GM20000 (cell line): ENCODE data around the gene CMA1.
"Not testable (repeated sequence)": the region's sequence is repeated elsewhere in the genome, so short reads cannot be mapped to it uniquely, and the experiment has no call there.

Experiments
- DNase-seq: peaks from one replicate; pipeline ENCODE4 v3.0.0; 2012; ENCODE audit warnings: low spot score
- TF ChIP-seq, protein P1 (sequence below): IDR thresholded peaks from 2 replicates; pipeline ENCODE4 v1.5.1; 2012; ENCODE audit warnings: mild to moderate bottlenecking, control low read depth; ENCODE audit errors: extremely low read depth, missing control alignments

CMA1 gene, protein sequence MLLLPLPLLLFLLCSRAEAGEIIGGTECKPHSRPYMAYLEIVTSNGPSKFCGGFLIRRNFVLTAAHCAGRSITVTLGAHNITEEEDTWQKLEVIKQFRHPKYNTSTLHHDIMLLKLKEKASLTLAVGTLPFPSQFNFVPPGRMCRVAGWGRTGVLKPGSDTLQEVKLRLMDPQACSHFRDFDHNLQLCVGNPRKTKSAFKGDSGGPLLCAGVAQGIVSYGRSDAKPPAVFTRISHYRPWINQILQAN

DNA sequence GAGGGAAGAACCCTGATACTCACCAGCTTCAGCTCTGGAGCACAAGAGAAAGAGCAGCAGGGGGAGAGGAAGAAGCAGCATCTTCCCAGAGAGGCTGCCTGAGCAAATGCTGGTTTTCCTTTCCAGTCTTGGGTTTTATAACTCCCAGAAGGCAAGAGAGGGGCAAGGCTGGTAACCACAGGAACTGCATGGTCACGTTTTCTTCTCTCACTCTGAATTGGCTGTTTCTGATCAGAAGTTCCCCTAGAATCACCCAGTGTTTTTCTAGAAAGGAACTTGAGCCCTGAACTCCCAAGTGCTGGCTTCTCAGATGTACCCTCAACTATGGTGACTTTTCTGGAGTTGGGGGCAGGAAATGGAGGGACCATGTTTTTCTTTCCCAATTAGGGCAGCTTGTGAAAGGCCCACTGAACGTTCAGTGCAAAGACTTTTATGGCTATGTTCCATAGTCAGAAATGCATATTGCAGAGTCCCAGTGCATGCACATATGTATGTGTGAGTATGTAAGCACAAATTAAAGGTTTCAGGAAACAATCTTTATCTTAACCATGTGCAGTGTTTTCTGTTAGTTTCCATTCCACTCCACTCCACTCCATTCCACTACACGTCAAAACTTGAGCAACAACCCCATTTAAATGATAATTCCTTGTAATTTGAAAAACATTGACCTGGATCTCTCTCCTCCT lies at the start of gene CMA1:
CMA1 (minus strand) TSS at position 111 of the 686 bp plus-strand sequence; CDS start at position 81, 30 bp downstream.
- TF ChIP-seq, protein P1, sequence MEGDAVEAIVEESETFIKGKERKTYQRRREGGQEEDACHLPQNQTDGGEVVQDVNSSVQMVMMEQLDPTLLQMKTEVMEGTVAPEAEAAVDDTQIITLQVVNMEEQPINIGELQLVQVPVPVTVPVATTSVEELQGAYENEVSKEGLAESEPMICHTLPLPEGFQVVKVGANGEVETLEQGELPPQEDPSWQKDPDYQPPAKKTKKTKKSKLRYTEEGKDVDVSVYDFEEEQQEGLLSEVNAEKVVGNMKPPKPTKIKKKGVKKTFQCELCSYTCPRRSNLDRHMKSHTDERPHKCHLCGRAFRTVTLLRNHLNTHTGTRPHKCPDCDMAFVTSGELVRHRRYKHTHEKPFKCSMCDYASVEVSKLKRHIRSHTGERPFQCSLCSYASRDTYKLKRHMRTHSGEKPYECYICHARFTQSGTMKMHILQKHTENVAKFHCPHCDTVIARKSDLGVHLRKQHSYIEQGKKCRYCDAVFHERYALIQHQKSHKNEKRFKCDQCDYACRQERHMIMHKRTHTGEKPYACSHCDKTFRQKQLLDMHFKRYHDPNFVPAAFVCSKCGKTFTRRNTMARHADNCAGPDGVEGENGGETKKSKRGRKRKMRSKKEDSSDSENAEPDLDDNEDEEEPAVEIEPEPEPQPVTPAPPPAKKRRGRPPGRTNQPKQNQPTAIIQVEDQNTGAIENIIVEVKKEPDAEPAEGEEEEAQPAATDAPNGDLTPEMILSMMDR, result no peak

DNA sequence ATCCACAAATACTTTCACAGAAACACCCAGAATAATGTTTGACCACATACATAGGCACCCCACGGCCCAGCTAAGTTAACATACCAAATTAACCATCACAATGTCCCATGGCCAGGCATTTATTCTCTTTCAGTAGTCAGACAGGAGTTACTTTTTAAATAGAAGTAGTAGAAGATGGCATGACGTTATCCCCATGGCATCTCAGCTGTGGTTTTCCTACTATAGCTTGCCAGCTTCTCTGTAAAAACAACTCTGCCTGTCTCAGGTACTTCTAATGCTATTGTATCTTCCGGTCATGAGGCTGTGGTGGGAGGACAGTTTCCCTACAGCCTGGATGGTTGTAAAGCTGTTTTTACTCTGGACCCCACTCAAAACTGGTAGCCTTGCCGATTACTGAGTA lies 48.7 kb upstream of the CMA1 start:
- DNase-seq, result no peak
- TF ChIP-seq, protein P1, result no peak

More for the DNA sequence above, at the start of gene CMA1:
- no peak for DNase-seq

DNA sequence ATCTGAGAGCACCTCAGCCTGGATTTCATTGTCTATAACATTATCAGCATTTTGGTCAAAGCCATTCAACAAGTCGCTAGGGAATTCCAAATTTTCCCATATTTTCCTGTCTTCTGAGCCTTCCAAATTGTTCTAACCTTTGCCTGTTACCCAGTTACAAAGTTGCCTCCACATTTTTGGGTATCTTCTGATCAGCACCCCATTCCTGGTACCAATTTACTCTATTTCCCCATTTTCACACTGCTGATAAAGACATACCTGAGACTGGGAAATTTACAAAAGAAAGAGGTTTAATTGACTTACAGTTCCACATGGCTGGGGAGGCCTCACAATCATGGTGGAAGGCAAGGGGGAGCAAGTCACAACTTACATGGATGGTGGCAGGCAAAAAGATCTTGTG lies 41.0 kb upstream of the CMA1 start:
- DNase-seq, result not testable (repeated sequence)

DNA sequence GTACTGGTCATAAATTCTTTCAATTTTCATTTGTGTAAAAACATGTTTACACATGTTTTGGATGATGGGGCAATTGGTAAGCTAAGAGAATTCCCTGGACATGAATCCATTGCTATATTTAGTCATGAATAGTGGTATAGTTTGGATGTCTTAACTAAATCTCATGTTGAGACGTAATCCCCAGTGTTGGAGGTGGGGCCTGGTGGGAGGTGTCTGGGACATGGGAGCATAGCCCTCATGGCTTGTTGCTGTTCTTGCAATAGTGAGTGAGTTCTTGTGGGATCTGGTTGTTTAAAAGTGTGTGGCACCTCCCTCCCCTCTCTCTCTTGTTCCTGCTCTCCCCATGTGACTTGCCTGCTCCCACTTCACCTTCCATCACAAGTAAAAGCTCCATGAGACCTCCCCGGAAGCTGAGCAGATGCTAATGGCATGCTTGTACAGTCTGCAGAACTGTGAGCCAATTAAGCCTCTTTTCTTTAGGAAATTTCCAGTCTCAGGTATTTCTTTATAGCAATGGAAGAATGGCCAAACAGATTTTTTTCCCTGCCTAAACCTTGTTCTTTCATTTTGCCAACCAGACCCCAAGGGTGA lies 34.4 kb upstream of the CMA1 start:
- TF ChIP-seq, protein P1, result no peak
- DNase-seq, result no peak

DNA sequence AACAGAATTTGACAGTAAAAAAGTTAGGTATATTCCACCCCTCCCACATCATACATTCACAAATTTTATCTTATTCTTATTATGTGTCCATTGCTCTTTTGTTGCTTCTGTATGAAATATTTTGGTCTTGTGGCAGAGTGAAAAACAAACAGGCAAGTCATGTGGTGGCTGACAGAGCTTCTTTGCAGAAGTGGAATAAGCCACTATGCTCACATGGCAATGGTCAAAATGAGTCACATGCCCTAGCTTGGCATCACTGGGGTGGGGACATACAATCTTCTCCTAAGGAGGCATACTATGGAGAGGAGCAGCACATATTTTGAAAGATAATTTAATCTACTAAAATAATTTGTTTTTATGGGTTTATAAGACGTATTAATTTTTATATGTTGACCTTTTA lies 27.7 kb upstream of the CMA1 start:
- no peak for DNase-seq

DNA sequence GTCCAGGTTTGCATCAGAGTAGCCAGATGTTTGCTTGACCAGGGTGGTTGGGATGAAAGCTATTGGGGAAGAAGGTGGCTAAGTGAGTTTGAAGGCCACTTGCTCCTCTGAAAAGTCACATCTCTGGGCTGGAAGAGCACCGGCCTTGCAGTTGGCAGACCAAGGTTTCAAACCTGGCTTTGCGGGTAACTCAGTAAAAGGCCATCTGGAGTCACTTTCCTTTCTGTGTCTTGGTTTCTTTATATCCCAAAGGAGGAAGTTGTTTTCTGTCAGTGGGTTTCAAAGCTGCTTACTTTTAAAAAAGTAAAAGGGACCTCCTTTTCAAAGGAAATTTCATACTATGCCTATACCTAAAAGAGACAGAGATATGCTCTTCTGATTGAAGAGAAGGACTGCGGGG lies 26.2 kb upstream of the CMA1 start:
- TF ChIP-seq, protein P1, result no peak

More for the DNA sequence above, 27.7 kb upstream of the CMA1 start:
- TF ChIP-seq, protein P1, result no peak

DNA sequence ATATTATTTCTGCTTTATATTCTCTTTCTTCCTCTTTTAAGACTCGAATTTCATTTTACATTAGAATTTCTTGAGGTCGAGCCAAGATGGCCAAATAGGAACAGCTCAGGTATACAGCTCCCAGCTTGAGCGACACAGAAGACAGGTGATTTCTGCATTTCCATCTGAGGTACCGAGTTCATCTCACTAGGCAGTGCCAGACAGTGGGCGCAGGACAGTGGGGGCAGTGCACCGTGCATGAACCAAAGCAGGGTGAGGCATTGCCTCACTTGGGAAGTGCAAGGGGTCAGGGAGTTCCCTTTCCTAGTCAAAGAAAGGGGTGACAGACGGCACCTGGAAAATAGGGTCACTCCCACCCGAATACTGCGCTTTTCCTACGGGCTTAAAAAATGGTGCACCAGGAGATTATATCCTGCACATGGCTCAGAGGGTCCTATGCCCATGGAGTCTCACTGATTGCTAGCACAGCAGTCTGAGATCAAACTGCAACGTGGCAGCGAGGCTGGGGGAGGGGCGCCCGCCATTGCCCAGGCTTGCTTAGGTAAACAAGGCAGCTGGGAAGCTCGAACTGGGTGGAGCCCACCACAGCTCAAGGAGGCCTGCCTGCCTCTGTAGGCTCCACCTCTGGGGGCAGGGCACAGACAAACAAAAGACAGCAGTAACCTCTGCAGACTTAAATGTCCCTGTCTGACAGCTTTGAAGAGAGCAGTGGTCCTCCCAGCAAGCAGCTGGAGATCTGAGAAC lies 18.0 kb upstream of the CMA1 start:
- DNase-seq, result not testable (repeated sequence)

More for the DNA sequence above, 26.2 kb upstream of the CMA1 start:
- DNase-seq, result no peak

DNA sequence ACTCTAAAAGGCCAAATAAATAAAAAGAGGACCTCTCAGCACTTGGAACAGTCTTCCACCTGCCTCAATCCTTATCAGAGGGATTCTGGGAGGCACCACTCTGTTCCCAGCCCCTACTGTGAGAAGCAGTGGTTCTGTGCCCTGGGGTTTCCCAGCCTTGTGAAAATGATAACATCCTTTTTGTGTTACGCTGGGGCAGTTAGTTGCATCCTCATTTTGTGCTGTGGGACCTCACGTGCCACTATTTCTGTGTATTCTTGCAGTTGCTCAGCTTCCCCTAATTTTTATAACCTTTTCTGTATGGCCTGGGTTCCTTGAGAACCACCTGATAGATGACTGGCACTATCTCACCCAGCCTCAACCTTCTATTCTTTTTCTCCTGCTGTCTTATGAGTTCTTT lies 10.8 kb upstream of the CMA1 start:
- TF ChIP-seq, protein P1, result no peak
- no peak for DNase-seq
